ENCODE measurements around the gene BCDIN3D.

DNA sequence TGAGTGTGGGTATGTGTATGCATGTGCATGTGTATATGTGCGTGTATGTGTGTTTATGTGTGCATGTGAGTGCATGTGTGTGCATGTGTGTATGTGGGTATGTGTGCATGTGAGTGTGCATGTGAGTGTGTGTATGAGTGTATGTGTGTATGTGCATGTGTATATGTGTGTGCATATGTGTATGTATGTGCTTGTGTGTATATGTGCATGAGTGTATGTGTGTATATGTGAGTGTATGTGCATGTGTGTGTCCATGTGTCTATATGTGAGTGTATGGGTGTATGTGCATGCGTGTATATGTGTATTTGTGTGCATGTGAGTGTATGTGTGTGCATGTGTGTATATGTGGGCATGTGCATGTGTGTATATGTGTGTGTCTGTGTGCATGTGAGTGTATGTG lies 35.1 kb upstream of the BCDIN3D start:
- no peak for TF ChIP-seq CTCF (IDR thresholded peaks at IDR 0.05; ENCODE audit: insufficient read depth, low read depth, low read length)
- TF ChIP-seq EZH2 (IDR thresholded peaks at IDR 0.05; ENCODE audit: insufficient read depth, low read length): no peak

Data from astrocyte (in vitro differentiated cells and primary cell).